ENCODE data around the gene KCNMB2. TPM values are rescaled to one million over a fixed set of nuclear protein-coding genes. Genes with fewer than 3 reads are reported as not detected.

The KCNMB2 gene
- polyA plus RNA-seq, 2 of the 4 experiments (the other 2 are of a cell fraction), result not detected

GRCh38 chr3:178663201-178663934 is 127.1 kb downstream of the KCNMB2 start:
- no peak overlapping the region for H3K4me2 ChIP-seq
- no peak overlapping the region for H3K4me3 ChIP-seq
- H3K27ac ChIP-seq, result no peak overlapping the region
- no peaks in the 10 kb centered on the region for H3K9me3 ChIP-seq
- POLR2A ChIA-PET, result no interaction called here
- ATAC-seq (no peak), FAIRE-seq (no peak), DNase-seq (ENCODE audit: low read depth in 1 of 2, low spot score in 1 of 2) (no peak)
- CTCF ChIA-PET, result no interaction called here
- WGBS (ENCODE audit: missing lambda C conversion rate), result 4% methylated on average over 1 of the region's 1 CpG
- H3K4me1 ChIP-seq, result no peaks in the 10 kb centered on the region
- no peak for TF ChIP-seq MAFK (IDR thresholded peaks at IDR 0.05; ENCODE audit: partially characterized antibody)
- no peak for TF ChIP-seq JUN (IDR thresholded peaks at IDR 0.05)
- TF ChIP-seq CEBPB (IDR thresholded peaks at IDR 0.05), result no peak
- TF ChIP-seq KDM1A (IDR thresholded peaks at IDR 0.05; ENCODE audit: low read depth), result no peak
- TF ChIP-seq POLR2A (IDR thresholded peaks at IDR 0.05; ENCODE audit: low read length), result no peak
- TF ChIP-seq JUNB (IDR thresholded peaks at IDR 0.05), result no peak
- TF ChIP-seq CTCF (IDR thresholded peaks at IDR 0.05), result no peak
- no peak for TF ChIP-seq TFCP2L1 (CRISPR knock-in tag; IDR thresholded peaks at IDR 0.05)
- TF ChIP-seq NFE2L2 (conservative IDR thresholded peaks at IDR 0.05; ENCODE audit: low read length), result no peak
- no peak for TF ChIP-seq RCOR1 (IDR thresholded peaks at IDR 0.05; ENCODE audit: low read depth, low read length)
- TF ChIP-seq ATOH8 (CRISPR knock-in tag; IDR thresholded peaks at IDR 0.05; ENCODE audit: low read depth), result no peak
- no peak for TF ChIP-seq EHF (CRISPR knock-in tag; IDR thresholded peaks at IDR 0.05)
- no peak for TF ChIP-seq MAZ (IDR thresholded peaks at IDR 0.05; ENCODE audit: borderline replicate concordance, low read depth, low read length)
- no peak for TF ChIP-seq CHD2 (IDR thresholded peaks at IDR 0.05; ENCODE audit: low read length, partially characterized antibody)
- TF ChIP-seq REST (IDR thresholded peaks at IDR 0.05), result no peak
- no peak for TF ChIP-seq SMC3 (IDR thresholded peaks at IDR 0.05)
- TF ChIP-seq ZC3H11A (IDR thresholded peaks at IDR 0.05), result no peak

- ATAC-seq (no peak), FAIRE-seq (no peak), DNase-seq (ENCODE audit: low read depth in 1 of 2, low spot score in 1 of 2) (no peak)
- H3K9me3 ChIP-seq, result no peaks in the 10 kb centered on the region
- H3K4me2 ChIP-seq, result no peak overlapping the region
- ChIA-PET POLR2A (no interaction called here), CTCF (no interaction called here)
- no peak overlapping the region for H3K27ac ChIP-seq
- H3K4me3 ChIP-seq, result no peak overlapping the region
- WGBS (ENCODE audit: missing lambda C conversion rate), result 13% methylated on average over 4 of the region's 4 CpGs
- H3K4me1 ChIP-seq, result no peaks in the 10 kb centered on the region
- TF ChIP-seq REST (IDR thresholded peaks at IDR 0.05), result no peak
- TF ChIP-seq RCOR1 (IDR thresholded peaks at IDR 0.05; ENCODE audit: low read depth, low read length), result no peak
- no peak for TF ChIP-seq ZC3H11A (IDR thresholded peaks at IDR 0.05)
- no peak for TF ChIP-seq ZNF302 (CRISPR knock-in tag; IDR thresholded peaks at IDR 0.05)
- TF ChIP-seq POLR2A (IDR thresholded peaks at IDR 0.05; ENCODE audit: low read length), result no peak
- TF ChIP-seq RAD21 (conservative IDR thresholded peaks at IDR 0.05 in 1 of 2, IDR thresholded peaks at IDR 0.05 in 1 of 2), result no peak
- no peak for TF ChIP-seq EHMT2 (IDR thresholded peaks at IDR 0.05; ENCODE audit: low read depth)
- no peak for TF ChIP-seq HOXB13 (CRISPR knock-in tag; IDR thresholded peaks at IDR 0.05; ENCODE audit: low read depth)
- TF ChIP-seq CTCF (IDR thresholded peaks at IDR 0.05), result no peak
- TF ChIP-seq KDM5A (IDR thresholded peaks at IDR 0.05), result no peak
- no peak for TF ChIP-seq FOSB (CRISPR knock-in tag; IDR thresholded peaks at IDR 0.05)
- no peak for TF ChIP-seq MAFK (IDR thresholded peaks at IDR 0.05; ENCODE audit: partially characterized antibody)
- TF ChIP-seq TP53 (CRISPR knock-in tag; IDR thresholded peaks at IDR 0.05), result no peak
- no peak for TF ChIP-seq SMC3 (IDR thresholded peaks at IDR 0.05)
- no peak for TF ChIP-seq GATA3 (IDR thresholded peaks at IDR 0.05; ENCODE audit: borderline replicate concordance)
- no peak for TF ChIP-seq KDM1A (IDR thresholded peaks at IDR 0.05; ENCODE audit: low read depth)
These were observed 129.5 kb downstream of the KCNMB2 start for GRCh38 chr3:178665747-178666146.

Data from A549 (cell line).